RWPE2 (cell line): Measurements from ENCODE around the gene NOSTRIN.

Experiments
- ATAC-seq: fragments of 200-7000 bp; cut with Tn5 transposase; 3 replicates; pipeline ENCODE4 v1.9.1; 2021; ENCODE audit warnings: low read depth
- DNase-seq: peaks from one replicate; pipeline ENCODE4 v3.0.0-alpha.2; 2020; ENCODE audit warnings: low spot score
- H3K27ac ChIP-seq: fragments of 450-650 bp; 2 replicates; pipeline ENCODE4 v1.5.1; 2017; ENCODE audit warnings: mild to moderate bottlenecking; ENCODE audit not compliant: poor library complexity, severe bottlenecking
- H3K27me3 ChIP-seq: fragments of 250-450 bp; sonication (Bioruptor Pico); 2 replicates; pipeline ENCODE4 v1.5.1; 2021; ENCODE audit warnings: mild to moderate bottlenecking, moderate library complexity; ENCODE audit not compliant: insufficient read depth, poor library complexity, severe bottlenecking
- H3K36me3 ChIP-seq: fragments of 250-450 bp; sonication (Bioruptor Pico); 2 replicates; pipeline ENCODE4 v1.5.1; 2020; ENCODE audit warnings: low read depth, mild to moderate bottlenecking, moderate library complexity
- H3K4me1 ChIP-seq: fragments of 250-450 bp; sonication (Bioruptor Pico); 2 replicates; pipeline ENCODE4 v1.5.1; 2021; ENCODE audit warnings: mild to moderate bottlenecking, moderate library complexity; ENCODE audit not compliant: insufficient read depth, poor library complexity, severe bottlenecking
- H3K4me3 ChIP-seq: fragments of 250-450 bp; sonication (Bioruptor Pico); 2 replicates; pipeline ENCODE4 v1.5.1; 2021; ENCODE audit warnings: mild to moderate bottlenecking, moderate library complexity; ENCODE audit not compliant: severe bottlenecking
- H3K9me3 ChIP-seq: fragments of 250-450 bp; sonication (Bioruptor Pico); 2 replicates; pipeline ENCODE4 v1.5.1; 2021; ENCODE audit warnings: mild to moderate bottlenecking, moderate library complexity; ENCODE audit not compliant: severe bottlenecking
- CTCF ChIP-seq: fragments of 450-650 bp; IDR thresholded peaks from one replicate; pipeline ENCODE4 v1.5.1; 2017; ENCODE audit warnings: mild to moderate bottlenecking, moderate library complexity; ENCODE audit not compliant: poor library complexity, severe bottlenecking

Gene NOSTRIN

GRCh38 chr2:168848225-168848624, 45.8 kb downstream of the NOSTRIN start:
- H3K27me3 ChIP-seq: no peaks in the 10 kb centered on the region
- H3K27ac ChIP-seq: no peak overlapping the region
- ATAC-seq (no peak), DNase-seq (no peak)
- TF ChIP-seq CTCF: no peak
- no peaks in the 10 kb centered on the region for H3K9me3 ChIP-seq
- no peak overlapping the region for H3K4me3 ChIP-seq
- H3K4me1 ChIP-seq: peaks cover 24% of the 10 kb centered on the region
- H3K36me3 ChIP-seq: no peaks in the 10 kb centered on the region

- no peak for DNase-seq
- TF ChIP-seq CTCF: no peak
- no peak for ATAC-seq
- Histone ChIP-seq H3K9me3 (no peaks in the 10 kb centered on the region), H3K27ac (no peak overlapping the region), H3K4me1 (peaks cover 24% of the 10 kb centered on the region), H3K36me3 (no peaks in the 10 kb centered on the region), H3K4me3 (no peak overlapping the region), H3K27me3 (no peaks in the 10 kb centered on the region)
Observed at GRCh38 chr2:168849610-168850009, 47.2 kb downstream of the NOSTRIN start.

- Histone ChIP-seq H3K27ac (no peak overlapping the region), H3K9me3 (no peaks in the 10 kb centered on the region), H3K4me3 (no peak overlapping the region), H3K36me3 (no peaks in the 10 kb centered on the region), H3K27me3 (no peaks in the 10 kb centered on the region), H3K4me1 (peaks cover 24% of the 10 kb centered on the region)
- no peak for DNase-seq
- no peak for ATAC-seq
- no peak for TF ChIP-seq CTCF
Observed at GRCh38 chr2:168850846-168851245, 48.4 kb downstream of the NOSTRIN start.

- DNase-seq: peak; percentile 82
- peak; percentile 97 for ATAC-seq
- H3K4me1 ChIP-seq: peaks cover 18% of the 10 kb centered on the region
Observed at GRCh38 chr2:168851674-168852320, 49.4 kb downstream of the NOSTRIN start.

More at GRCh38 chr2:168851674-168852320, 49.4 kb downstream of the NOSTRIN start:
- Histone ChIP-seq H3K27ac (peak overlapping the region; percentile 12), H3K36me3 (no peaks in the 10 kb centered on the region), H3K27me3 (no peaks in the 10 kb centered on the region), H3K9me3 (no peaks in the 10 kb centered on the region), H3K4me3 (no peak overlapping the region)
- no peak for TF ChIP-seq CTCF
